Ammon's horn (tissue), 1 donor: Measurements from ENCODE around the gene GNAQ.

Source experiments
- DNase-seq: peaks from one replicate; pipeline ENCODE4 v3.0.0-alpha.2; 2016; ENCODE audit warnings: low spot score

The GNAQ gene

DNA sequence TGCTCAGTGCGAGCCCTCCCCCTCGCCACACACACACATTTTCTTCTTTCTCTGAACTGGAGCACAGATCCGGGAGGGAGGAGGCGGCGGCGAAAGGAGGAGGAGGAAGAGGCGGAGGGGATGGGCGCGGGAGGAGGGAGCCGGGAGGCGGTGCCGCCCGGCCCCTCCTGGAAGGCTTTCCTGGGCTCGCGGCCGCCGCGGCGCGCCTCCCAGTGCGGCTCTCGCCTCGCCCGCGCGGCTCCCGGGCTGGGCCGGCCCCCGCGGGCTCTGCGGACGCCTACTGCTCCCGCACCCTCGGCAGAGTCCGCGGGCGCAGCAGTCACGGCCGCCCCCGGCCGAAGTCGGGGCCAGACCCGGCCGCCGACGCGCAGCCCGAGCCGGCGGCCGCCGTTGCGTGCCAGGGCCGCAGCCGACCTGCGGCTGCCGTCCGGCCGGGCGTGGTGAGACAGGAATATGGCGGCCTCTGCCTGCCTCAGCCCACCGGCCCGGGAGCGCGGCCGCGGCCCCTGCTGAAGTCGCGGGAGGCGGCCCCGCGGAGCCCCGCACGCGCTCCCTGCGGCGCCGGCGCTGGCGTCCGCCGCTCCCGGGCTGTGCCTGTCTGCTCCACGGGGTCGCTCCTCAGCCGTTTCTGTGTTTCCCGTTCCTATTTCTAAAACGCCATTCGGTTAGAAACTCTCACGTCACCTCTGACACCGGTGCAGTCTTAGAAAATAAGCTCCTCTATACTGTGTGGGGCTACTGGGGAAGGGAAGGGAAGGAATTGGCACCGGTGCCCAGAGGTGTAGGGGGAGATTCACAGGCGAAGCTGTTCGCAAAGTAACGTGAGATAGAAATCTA lies 500 bp upstream of the GNAQ start:
- peak; percentile 97 for DNase-seq

DNA sequence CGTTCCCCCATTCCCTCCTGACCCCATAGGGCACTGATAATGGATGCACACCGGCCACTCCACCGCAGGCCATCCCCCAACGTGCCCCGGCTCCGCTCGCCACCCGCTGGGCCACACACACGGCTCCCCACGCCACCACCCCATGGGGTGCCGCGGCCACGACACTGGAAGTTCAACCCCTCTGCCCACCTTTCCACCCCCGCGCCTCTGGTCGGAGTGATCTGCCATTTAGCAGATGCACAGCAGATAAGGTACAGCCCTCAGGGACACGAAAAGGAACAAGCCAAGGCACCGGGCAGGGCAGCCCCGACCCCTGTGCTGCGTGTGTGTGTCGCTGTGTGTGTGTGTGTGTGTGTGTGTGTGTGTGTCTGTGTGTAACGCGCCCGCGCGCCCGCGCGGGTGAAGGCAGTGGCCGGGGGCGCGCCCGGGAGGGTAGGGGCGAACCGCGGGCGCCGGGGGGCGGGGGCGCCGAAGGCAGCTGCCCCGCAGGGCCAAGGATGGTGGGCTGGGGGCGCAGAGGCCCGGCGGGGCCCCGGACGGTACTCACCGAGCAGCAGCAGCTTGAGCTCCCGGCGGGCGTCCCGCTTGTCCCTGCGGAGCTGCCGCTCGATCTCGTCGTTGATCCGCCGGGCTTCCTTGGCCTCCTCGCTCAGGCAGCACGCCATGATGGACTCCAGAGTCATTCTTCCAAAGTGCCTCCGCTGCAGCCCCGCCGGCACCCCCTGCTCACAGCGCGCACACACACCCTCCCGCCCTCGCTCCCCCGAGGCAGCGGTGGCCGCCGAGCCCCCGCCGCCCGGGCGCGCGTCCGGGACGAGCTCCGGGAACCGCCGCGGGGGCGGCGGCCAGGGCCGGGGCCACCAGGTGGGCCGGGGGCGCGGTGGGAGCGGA lies 813 bp downstream of the GNAQ start:
- DNase-seq, result peak; percentile 57

DNA sequence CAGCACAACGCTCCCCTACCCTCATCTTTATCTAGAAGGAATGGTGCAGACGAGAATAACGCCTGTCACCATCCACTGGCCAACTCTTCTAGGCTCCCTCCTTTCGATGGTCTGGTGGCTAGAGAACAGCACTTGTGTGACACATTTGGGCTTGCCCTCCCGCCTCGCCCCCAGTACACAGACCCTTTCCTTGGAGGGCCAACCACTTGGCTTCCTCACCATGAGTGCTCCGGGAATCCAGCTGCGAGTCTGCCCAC lies 1.4 kb downstream of the GNAQ start:
- peak; percentile 69 for DNase-seq

DNA sequence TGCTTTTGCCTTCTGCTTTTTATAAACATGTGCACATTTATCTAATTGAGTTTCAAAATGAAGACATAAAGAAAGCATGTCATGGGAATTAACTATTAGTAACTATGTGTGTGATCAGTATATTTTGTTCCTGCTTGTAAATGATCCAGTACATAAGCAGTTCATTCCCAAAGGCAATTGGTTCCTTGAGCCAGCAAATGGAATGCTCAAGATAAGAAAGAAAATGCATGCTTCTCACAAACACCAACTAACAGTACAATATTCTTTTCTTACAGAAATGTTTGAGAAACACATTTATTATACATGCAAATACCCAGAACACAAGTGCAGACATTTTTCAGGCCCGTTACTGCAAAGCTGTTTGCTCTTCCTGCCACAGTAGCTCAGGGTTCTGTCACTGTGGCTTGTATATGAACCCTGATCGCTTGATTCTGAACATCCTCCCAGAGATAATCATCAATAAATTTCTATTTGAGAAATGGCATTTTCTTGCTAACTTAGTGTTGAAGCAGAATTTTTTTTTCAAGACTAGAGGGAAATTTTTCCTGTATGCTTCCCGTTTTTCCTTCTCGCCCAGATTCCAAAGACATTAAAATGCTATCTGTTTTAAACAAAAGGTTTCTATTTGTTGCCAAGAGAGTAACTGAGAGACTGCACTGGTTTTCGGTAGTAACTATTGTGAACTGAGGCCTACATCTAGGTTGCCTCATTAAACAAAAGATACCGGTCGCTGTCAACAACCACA lies 1.9 kb downstream of the GNAQ start:
- DNase-seq, result peak; percentile 54

DNA sequence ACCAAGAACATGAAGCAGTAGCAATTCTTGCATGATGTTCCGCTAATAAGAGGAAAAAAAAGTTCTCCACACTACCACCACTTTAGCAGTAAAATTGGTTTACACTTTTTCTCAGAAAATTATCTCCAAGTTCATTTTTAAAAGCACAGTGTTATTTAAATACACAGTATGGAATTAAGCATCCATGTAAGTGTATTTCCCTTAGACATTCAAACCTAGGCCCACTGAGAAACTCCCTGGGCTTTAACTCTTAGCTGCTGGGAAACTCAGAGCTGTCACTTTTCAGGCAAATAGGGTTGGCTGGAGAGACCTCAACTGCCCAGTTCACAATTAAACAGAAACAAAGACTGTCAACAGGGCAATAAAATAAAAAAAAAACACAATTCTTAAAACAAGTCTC lies 2.7 kb downstream of the GNAQ start:
- DNase-seq, result no peak

DNA sequence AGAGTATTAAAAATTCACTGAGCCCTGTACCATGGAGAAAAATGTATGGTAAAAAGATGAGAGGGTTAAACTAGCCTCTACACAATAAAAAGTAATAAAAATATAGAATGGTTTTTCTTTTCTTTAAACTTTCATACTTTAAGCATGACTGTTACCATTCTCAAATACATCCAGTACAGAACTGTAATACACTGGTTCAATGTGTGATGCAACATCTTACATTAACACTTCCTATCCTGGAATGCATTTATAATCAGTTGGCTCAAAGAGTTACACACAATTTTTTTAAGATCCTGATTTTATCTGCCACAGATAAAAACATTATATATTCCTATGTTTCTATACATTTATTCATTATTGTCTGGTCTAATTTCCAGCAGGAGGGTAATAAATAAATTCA lies 4.7 kb downstream of the GNAQ start:
- no peak for DNase-seq

DNA sequence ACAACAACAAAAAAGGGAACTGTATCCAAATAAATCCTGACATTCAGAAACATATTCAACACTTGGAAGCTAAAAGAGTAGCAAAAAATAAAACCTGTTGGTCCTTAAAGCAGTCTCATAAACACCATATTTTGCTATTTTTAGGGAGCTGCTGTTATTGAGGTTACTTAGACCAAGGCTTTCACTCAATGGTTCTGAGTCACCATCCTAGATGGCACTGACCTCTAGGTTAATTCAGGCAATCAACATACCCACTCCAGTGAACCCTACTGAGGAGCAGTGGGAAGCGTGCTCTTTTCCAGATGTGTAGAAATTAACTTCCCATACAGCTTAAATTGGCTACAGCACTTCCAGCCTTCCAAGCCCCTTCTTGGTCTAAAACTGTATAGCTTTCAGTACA lies 5.2 kb downstream of the GNAQ start:
- no peak for DNase-seq

DNA sequence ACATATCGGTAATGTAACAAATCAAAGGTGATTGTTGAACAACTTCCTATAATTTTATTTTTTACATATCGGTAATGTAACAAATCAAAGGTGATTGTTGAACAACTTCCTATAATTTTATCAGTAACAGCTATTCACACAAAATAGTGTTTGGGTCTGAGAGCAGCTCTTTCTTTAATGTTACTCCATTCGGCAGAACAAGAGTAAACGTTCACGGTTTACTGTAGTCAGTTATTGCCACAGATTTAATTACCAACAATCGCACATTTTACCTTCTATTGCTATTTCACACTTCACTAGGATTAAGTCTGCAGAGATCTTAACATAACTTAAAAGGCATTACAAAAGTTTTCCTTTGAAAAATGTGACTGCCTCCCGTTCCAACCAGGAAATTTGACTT lies 6.4 kb downstream of the GNAQ start:
- no peak for DNase-seq

DNA sequence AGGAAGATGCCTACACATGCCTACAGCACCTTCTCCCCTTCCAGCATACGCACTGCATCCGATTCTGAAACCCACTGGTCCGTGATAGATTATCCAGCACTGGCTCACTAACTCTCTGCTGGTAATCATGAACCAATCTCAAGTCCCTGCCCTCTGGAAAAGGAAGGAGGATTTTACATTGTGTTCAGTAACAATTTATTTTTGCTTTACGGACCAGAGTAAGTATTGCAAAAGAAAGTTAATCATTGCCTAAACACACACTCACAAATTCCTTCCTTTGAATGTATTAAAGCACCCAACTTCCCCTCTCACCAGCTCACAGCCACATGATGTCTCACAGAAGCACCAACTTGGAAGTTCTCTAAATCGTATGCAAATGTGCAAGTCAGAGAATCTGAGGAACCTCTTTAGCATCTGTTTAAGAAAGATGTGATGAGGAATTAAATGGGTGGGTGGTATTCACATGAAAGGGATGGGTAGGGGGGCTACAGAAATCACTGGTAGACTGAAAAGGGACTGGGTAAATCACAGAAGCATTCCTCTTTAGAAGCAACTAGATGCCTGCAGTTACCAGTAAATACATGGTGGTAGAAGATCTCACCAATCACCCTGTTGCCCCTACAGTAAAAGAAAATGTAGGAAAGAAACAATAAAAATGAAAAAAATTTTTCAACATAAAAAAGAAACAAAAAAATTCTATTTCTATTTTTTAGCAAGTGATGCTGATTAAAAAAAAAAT lies 8.4 kb downstream of the GNAQ start:
- DNase-seq, result peak; percentile 62

DNA sequence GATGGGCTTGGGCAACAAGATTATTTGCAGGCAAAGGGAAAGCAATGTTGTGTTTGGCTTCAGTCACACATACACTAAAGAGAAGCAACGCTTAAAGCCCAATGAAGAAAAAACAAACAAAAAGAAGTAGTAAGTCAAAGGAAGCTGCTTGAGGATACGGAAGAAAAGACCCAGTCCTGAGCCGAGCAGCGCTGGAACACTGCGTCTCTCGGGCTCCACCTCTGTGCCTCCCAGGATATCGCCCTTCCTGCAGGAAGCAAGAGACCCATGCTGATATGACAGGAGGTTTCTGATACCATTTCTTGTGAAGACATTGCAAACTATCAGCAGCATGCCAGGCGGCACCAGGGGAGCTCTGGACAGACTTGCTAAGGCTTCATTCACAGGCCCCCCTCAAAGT lies 9.9 kb downstream of the GNAQ start:
- peak; percentile 59 for DNase-seq

DNA sequence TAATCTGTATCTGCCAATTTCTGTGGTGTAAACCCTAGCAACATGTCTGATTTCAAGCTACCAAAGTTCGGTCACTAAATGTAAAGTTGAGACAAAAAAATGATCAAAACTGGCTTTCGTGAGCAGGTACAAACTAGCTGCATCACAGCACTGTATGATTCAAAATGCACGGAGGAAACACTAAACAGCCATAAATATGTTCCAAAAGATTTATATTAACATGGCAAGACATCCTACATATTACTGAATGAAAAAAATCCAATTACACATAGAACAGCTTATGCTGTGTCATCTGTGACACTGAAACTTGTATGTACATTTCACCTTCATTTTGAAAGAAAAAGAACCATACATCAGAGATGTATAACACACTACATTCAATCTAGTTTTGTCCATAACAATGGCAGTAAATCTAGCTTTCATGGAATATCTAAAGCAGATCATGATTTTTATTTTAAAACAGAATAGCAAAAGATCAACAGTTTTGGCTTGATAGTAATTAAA lies 14.4 kb downstream of the GNAQ start:
- no peak for DNase-seq

DNA sequence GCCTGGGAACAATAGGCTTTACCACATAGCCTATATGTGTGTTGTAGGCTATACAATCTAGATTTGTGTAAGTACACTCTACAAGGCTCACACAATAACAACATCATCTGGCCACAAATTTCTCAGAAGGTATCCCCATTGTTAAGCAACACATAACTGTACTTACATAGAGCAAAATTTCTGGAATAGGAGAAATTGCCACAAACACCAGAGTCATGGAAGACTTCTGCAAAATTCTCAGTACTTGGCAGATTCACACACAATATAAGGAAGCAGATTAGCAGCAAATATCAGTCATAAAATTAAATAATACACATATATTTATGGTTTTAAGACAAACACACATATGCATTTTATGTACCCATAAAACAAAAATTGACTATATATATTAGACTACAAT lies 16.4 kb downstream of the GNAQ start:
- no peak for DNase-seq

DNA sequence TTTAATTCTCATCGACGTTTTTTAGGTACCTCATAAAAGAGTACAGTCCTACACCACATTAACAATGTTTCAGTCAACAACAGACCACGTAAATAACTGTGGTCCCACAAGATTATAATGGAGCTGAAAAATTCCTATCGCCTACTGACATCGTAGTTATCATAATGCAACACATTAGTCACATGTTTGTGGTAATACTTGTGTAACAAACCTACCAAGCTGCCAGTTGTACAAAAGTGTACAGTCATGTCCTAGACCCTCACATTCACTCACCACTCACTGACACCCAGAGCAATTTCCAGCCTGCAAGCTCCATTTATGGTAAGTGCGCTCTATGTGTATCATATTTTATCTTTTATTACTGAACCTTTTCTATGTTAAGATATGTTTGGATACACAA lies 16.8 kb downstream of the GNAQ start:
- DNase-seq, result no peak

DNA sequence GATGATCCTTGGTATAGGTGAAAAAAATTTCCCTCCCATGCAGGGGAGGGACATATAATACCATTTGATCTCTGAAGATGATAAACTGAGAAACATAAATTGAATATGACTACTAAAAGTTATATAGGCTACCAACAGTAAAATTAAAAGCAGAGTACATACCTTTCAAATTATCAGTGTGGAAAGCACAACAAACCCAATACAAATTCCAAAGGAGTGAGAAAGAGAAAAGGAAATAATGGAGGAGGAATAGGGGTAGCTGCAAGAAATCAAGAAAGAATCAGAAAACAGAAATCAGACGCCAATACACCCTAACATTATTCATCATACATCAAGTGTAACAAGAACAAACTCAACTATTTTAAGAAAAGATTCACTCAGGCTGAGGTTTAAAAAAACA lies 17.7 kb downstream of the GNAQ start:
- DNase-seq, result no peak

DNA sequence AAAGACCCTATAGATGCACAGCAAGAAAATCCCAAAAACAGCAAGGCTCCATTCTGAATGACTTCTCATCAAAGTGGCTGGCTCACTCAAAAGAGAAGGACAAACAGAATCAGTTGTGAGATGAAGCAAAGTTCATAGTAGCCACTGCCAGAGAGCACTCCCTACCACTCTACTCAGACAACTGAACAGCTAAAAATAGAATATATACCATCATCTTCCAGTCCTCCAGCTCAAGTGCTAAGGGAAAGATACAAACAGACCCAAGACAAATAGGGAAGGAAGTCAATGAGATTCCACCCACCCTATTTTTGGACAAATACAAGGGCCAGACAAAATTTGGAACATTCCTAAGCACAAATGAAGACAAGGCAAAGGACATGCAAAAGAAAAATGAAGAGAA lies 20.6 kb downstream of the GNAQ start:
- DNase-seq, result no peak

DNA sequence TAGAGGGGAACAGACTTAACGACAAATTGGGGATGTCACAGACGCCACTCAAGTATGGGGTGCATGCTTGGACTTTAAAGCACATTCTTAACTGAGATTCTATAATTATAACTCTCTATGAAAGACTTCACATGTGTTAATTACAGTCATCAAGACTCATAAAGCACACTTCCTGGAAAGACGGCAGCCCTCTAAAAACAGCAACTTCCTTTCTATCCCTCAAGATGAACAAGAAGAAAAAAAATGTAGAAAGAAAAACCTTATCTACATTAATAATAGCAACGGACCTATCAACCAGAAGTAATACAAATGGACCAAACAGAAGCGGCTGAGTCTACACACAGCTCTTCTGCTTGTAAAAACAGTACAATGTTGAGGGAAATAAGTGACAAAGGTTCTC lies 21.2 kb downstream of the GNAQ start:
- DNase-seq, result no peak

DNA sequence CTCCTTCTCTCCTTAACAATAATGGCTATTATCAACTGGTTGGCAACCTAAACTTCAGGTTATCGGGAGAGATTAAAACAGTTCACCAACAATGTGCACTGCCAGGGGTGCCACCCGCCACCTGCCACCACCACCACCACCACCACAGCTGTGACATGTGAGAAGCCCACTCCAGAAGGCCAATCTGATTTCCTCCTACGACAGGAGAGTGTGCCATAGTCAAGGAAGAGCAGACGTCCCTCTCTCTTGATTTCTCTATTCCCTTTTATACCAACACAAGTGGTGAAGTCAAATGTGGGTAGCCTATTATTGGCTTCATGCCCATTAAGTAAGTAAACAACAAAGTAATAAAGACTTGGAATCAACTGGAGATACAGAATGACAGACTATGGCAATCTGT lies 22.4 kb downstream of the GNAQ start:
- no peak for DNase-seq

DNA sequence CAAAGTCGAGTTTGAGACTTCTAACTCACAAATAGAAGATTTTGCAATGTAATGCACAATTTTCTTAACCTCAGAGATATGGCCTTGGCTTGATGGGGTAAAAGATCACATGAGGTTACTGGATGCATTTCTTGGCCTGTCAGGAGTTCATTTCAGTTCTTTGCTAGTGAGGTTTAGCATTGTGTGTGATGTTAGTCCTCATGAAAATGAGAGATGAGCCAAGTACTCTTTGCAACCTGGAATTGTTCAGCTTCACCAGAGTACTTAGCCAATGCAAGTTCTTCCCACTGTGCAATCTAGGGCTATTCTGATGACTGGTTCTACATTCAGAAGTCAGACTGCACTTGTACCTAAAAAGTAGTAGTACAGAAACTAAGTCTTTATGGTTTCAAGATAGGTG lies 24.9 kb downstream of the GNAQ start:
- DNase-seq, result no peak

DNA sequence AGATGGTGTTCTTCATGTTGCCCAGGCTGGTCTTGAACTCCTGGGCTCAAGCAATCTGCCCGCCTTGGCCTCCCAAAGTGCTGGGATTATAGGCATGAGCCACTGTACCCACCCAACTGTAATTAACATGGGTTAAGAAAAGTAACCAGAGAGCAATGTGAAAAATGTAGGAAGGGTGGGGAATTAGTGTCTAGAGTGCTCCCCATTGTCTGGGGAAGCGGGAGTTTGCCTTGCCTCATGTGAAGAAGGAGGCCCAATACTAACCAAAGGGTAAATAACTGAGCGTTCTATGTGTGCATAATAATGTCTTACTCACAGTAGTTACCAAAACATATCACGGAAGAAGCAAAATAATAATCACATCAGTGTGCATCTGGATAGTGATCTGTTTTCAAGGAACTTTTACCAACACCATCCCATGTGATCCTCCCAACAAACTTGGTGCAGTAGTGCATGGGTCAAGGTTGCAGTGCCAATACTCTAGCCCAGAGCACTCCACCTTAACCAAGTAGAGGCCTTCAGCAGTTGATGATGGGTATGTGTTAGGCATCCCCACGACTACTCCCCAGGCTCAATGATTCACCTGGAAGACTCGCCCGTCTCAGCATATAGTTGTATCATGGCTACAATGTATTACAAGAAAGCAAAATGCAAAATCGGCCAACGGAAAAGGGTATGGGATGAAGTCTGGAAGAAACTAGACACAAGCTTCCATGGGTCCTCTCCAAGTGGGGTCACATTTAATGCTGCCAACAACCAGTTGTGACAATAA lies 26.2 kb downstream of the GNAQ start:
- DNase-seq, result no peak

DNA sequence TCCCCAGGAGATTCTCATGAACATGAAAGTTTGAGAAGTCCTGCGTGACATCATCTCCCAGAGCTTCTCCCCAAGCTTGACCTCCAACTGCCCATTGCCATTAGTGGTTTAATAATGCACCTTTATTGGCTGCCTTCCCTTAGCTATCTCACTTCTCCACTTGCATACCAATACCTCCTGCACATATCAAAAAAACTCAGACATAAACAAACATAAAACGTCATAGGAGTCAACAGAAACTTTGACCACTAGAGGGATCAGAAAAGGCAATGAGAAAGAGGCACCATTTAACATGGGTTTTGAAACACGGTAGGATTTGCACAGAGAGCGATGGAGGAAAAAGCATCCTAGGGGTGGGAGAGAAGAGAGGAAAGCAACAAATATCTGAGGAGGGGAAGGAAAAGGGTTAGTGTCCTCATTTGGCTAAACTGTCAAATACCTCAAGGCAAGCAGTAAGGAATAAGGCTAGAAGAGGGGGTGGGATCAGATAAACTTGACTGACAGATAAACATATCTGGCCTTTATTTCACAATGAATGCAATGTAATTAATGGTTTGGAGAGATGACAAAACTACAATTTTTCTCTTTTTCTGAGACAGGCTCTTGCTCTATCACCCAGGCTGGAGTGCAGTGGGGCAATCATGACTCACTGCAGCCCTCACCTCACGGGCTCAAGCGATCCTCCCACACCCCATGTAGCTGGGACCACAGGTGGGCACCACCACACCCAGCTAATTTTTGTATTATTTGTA lies 27.0 kb downstream of the GNAQ start:
- DNase-seq, result no peak
